ENCODE data around the gene MAST4.
A peak's percentile ranks its signal among the peaks of the same experiment; 100 is the strongest.

MAST4 gene

DNA sequence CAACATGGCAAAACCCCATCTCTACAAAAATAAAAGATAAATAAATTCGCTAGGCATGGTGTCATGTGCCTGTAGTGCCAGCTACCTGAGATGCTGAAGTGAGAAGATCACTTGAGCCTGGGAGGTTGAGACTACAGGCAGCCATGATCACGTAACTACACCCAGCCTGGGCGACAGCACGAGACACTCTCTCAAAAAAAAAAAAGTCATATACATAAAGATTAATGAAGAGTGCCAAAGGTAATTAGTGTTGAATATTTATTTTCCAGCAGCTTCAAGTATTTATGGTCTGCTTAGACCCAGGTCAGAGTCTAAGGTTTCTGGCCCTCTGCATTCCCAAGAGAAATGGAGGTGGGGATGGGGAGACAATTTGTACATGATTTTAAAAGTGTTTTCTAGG, 432.7 kb downstream of the MAST4 start:
- no peak for DNase-seq

DNA sequence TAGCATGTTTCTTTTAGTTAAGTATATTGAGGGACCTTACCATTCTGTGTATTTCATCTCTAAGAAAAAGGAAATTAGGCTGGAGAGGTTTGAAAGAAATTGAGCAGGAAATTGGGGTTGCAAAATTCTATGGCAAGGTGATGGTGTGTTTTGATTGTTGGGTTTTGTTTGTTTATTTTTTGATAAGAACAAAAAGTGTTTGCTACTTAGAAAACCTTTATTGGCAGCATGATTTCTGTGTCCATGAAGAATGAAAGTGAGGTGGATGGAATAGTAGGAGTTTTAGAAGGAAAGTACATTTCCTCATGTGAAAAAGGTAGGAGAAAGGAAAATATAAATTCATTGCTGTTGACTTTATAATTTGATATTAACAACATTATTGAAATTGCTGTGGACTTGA, 433.3 kb downstream of the MAST4 start:
- DNase-seq: no peak

DNA sequence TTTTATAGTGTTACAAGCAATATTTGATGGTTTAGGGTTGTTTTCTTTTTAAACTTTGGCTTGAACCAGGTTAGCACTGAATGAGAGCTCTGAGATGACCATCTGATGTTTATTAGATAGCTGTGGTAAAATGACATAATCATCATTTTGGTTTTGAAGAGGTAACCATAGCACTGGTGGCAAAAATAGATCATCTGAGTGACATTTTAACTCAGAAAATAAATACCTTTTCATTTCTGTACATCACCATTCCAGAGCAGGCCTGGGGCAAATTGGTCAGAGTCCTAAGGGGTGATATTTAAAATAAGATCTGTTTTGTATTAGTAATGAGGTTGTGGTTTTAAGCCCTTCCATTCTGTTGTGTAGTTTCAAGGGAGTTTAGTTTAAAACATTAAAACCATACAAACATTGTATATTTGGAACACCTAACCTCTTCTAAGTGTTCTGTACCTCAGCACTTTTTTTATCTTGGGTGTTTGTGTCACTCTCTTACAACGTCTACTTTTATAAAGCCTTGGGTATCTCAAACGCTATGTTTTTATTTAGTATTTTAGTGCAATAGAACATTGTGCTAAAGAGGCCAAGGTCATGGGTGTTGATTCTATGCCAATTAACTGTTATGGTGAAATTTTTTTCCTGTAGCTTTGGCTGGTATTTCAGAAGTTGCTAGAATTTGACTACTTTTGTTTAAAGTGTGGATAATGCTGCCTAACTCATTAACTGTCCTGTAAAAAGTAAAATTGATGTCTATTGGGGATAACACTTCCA, 434.3 kb downstream of the MAST4 start:
- DNase-seq: no peak

DNA sequence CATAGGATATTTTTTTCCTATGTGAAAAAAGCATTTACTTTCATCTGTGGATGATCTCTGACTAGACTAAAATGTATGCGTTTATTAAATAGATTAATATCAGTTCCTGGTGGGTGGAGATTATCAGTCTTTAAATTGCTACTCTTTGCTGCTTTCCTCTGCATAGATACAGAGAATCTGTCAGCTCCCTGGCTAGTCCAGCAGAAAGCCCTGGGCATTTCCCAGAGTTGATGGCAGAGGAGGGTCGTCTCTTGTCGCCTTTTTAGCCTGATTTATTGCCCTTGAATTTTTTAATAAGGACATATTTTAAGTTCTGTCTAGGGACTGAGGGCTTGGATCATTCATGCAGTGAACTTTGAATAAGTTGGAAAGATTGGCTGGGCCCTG, 434.9 kb downstream of the MAST4 start:
- no peak for DNase-seq

DNA sequence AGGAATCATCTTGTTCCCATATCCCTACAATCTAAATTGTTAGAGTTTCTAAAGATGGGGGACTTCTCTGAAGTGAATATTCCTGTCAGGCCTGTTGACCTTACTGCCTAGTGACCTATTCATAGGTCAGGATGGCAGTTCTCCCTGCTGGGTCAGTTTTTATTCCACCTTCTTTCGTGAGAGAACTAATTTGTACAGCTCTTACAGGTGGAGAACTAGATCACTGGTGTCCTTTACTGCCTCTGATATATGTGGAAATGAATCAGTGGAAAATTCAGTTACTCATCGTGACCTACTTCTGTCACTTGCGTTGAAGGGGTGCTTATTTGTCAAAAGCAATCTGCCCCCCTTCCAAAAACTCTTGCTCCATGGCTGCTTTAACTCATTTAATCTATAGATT, 435.5 kb downstream of the MAST4 start:
- DNase-seq: no peak

DNA sequence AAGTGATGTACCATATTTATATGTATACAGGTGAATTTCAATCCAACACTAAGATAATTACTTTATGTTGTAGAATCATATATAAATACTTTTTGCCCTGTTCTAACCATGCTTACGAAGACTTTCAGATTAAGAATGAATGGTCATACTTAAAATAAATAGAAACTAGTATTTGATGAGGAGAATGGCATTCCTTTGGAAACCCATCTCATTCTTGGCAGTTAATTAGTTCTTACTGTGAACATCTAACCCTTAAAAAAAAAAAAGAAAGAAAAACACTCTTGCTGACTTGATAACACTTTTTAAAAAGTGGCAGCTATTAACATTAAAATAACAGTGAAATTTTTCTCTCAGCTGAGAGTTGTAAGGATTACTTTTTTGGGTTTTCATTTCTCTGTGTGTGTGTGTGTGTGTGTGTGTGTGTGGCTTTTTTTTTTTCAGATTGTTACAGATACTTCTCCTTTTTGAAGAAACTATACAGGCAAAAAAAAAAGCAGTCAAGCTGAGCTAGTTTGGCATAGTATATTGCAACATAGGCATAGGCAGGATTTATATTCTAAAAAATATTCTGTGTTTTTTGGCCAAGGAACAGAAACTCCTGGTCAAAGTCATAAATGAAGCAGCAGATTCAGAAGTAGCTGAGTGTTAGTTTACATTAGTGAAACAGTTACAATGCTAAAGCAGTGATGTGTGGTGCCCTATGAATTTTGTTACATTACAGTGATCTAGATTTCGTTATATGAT, 436.9 kb downstream of the MAST4 start:
- DNase-seq: no peak

DNA sequence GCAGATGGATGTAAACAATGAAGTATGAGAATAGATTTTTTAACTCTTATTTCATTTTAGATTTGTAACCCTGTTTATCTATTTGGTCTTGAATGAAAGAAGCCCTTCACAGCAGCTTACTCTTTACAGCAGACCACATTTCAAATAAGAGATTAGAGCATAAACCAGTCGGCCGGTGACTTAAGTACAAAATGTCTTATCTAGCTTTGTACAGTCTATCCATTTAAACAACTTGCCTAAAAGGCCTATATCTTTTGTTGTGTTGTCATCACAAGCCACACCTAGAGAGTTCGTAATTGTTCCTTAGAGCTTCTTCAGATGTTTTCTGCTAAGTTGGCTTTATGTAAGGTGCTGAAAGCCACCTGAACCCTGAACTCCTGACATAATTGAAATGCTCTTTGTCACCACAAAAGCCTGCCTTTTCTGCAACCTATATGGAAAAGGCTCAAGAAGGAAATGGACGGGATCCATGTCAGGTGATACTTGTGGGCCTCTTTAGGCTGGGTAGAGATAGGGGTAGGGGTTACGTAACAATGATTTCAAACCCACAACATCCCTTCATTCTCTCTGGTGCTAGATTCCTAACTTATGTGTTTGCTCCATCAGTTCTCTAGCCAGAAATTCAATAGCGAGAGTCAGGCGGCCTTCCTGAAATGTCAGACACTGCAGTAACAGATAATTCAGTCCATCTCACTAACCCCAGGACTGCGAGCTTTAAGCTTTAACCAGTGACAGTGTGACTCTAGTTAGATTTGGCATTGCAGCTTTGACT, 437.9 kb downstream of the MAST4 start:
- DNase-seq: no peak

DNA sequence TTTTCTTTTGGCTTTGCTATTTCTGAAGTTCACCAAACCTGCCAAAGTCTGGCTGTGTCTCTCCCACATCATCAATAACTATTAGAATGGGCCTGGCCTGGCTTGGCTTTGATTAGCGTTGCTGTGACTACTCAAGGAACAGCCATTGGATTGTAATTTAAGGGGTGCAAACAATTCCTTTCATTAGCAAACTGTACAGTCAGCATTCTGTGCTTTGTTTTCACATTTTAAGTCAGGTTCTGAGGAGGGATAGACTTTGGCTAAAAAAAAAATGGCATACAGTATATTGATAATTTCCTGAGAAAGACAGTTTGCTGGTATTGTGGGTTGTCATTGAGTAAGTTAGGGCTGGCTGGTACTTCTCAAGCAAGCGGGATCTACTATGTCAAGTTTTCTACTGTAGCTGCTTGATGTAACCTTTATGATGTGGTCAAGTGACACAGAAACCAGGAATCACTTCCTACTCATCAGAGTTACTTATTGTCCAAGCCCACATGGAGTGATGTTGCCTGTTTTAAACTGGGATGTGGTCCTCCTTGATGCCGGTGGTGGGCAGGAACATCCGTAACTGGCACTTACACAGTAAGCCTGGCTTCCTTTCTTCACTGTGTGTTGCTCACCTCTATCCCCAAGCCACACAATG, 439.0 kb downstream of the MAST4 start:
- DNase-seq: no peak

DNA sequence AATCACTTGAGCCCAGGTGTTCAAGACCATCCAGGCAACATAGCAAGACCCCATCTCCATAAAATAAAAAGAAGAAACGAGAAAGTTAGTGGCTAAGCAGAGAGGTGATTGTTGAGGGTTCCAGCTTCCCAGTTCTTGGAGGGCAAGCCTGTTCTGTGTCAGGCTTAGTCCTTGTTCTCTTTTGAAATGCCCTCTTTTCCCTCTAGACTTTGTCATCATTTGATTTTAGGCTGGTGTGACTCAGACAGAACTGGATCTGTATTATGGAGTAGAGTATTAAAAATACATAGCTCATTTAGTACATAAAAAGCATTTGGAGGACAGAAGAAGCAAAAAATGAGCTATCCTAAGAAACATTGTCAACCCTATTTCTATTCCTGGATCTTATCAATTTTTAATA, 441.0 kb downstream of the MAST4 start:
- no peak for DNase-seq

DNA sequence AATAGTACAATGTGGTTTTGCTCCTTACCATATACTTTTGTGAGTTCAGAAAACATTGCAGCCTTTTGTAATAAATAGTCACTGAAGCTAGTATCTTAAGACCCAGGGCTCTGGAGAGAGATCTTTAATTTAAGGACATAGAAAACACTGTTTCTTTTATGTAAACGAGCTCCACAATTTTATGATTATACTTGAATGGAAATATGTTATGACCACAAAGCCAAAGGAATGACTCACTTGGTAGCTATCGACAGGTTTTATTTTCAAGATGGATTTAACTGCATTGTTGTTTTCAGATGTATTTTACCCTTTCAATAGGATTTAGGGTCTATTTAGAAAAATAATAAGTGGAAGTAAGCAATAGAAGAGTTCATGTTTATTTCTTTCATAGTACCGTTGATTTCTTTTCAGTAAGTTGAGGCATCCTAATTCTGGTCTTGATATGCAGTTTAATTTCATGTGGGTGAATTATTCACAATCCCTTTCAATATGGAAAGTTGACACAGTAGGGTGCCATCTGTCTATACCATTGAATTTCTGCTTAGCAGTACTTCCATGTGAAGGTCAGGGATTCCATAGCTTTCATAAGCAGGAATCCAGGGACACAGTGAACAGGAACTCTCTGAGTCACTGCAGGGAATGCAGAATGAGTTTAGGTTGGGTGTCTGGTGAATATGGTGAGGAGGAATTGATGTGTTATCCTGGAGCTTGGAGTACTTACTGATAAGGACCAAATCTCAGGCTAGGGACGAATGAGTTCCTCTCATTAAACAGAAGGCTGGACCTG, 442.8 kb downstream of the MAST4 start:
- DNase-seq: no peak

DNA sequence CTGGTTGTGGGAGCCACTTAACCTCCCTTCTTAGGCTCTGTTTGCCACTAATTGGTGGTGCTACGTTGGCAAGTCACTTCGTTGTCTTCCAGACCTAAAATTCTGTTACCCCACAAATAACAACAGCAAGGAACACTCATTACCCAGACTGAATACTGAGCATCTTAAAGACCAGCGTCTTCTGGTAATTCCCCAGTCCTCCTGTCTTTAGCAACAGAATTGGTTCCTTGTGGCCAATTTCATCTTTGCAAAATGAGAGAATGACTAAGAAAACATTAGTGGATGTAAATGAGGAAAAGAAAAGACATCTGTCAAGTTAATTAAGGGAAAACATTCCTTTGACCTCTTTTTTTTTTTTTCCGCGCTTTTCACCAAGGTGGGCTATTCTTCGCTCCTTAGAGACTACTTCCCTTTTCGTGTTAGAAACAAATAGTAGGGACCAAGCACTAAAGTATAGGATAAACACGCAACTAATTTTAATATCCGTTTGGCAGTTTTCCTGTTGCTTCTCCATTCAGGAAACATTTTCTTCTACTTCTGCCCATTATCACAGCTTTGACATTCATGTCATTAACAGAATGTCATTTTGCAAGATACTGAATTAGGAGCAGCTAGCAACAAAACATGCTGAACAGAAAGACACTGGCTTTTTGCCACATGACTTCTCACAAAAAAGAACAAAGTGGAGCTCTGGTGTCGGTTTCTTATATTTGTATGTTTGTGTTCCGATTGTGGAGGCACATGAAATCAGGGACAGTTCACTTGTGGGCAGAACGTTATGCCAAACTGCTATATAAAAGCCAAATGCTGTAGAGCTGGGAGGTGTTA, 446.2 kb downstream of the MAST4 start:
- DNase-seq: no peak

DNA sequence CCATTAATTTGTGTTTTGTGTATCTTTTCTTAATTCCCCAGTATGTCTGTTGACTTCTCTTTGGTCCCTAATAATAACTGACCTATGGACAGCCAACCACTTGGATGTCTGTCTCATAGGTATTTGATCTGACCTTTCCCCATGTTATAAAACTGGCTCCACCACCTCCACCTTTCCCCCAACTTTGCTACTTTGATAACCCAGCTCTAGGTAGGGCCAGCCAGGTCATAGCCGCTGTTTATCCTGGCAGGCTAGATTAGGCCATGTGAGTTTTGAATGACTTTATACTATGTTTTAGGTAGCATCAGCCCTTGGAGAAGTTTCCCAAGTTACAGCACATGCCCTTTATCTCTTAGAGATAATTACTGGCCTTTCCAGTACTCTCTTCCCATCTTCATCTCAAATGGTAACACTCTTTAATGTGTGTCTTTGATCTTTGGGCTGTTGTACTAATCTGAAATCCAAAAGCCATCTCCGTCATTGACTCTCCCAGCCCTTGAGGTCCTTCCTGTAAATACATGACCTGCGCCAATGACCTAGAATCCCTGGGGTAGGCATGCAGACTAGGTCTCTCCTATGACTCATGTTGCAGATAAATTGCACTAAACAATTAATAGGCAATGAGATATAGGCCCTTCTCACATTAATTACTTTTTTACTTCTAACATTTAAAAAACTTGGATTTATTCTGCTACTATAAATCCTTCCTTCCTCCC, 447.8 kb downstream of the MAST4 start:
- DNase-seq: no peak

DNA sequence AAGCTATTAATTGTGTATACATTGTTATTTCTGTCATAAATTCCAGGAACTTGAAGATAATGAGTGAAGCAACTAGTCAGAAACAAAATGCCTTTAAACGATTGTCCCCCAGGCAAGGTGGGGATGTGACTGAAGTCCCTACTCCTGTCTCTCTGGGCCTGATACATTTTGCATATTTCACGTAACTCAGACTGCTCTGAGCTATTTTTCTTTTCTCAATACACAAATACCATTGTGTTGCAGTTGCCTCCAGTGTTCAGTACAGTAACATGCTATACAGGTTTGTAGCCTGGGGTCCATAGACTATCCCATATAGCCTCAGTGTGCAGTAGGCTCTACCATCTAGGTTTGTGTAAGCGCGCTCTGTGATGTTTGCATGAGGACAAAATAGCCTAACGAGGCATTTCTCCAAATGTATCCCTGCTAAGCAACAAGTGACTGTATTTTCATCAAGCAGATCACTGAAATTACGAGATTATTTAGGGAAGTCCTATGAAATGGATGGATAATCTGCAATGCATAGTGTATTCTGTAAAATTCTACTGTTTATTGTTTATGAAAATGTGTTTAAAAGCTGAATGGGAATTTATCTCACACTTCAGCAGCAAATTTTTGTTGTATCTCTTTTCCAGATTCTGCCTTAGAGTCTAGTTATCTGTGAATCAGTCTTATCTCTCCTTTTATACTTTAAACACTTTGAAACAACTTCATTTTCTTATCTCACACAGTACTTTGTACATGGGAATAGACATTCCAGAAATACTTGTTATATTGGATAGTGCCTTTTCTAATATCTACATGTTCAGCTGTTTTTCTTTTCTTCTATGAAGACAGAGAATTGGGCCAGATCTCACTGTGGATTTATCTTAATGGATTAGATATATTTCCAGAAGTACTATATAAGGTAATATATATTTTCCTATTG, 449.9 kb downstream of the MAST4 start:
- peak; percentile 21 for DNase-seq

DNA sequence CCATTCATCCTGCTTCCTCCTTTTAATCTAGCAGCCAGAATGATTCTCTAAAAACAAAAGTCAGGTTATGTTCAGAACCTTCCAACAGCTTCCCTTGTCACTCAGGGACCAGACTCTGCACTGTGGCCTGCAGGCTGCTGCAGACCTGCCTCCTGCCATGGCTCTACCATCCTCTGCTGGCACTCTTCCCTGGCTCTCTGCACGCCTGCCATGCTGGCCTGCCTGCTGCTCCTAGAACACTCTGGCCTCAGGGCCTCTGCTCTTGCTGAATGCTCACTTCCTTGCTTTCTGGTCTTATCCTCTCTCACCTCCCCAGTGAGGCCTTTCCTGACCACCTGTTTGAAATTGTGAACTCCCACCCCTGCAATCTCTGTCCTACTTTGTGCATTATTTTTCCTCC, 451.0 kb downstream of the MAST4 start:
- no peak for DNase-seq

DNA sequence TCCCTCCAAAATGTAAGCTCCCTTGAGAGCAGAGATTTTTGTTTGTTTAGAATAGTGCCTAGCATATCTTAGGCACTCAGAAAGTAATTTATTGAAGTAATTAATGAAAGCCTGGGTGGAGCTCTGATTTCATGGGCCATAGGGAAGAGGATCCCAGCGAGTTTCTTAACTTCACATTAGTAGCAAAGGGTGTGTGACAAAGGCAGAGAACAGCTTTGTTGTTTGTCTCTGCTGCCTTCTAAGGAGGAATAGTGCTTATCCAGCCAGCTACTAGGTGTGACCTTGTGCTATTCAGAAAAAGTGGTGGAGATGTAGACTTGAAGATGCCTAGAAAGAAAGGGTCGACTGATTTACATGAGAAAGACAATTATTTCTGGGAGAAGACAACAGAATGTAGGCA, 451.4 kb downstream of the MAST4 start:
- no peak for DNase-seq

DNA sequence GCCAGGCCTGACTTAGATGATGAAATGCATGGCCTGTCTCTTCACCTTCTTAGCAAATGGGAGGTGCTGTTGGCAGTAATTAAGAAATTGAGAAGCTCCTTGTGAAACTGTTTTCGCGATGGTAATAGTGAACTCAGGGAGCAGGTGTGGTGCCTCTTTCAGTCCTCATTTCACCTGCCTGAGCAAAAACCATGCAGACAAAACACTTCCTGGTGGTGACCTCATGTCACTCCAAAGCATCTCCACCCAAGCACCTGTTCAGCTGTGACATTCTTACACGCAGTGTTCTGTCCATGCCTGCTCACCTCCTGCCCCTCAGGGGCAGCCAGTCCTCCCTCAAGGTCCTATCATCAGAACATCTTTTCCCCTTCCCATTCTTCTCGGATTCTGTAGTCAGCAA, 453.9 kb downstream of the MAST4 start:
- DNase-seq: no peak

DNA sequence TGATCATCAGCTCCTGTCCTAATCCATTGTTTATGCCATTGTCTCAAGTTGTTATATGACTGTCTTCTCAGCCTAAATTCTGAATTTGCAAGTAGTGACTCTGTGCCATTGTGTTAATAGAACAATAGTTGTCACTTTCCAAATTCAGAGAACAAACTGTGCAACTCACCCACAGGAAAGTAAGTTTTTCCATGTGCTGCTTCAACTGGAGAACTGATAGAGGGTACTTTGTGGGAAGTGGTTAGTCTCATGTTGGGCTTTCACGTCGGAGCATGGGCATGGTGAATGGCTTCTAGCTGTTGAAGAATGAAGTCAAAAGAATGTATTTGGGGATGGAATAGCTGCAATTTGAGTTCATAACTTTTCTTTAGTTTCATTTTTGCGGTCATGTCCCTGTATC, 454.4 kb downstream of the MAST4 start:
- DNase-seq: no peak

DNA sequence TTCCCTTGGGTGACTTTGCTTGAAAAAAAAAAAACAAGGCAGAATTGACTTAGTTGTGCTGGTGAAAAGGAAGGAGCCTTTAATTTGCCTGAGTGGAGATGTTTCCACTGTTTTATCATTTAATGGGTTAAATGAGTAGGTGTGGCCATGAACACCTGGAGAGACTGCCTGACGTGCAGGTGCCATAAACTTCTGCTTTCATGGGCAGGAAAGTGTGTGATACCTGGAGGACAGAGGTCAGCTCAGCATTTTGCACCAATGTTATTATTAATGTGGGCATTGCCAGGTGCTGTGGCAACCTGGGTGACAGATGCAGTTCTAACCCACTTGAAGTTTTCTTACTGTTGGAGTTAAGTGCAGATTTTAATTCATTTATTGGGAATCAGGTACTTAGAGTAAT, 455.0 kb downstream of the MAST4 start:
- DNase-seq: no peak

DNA sequence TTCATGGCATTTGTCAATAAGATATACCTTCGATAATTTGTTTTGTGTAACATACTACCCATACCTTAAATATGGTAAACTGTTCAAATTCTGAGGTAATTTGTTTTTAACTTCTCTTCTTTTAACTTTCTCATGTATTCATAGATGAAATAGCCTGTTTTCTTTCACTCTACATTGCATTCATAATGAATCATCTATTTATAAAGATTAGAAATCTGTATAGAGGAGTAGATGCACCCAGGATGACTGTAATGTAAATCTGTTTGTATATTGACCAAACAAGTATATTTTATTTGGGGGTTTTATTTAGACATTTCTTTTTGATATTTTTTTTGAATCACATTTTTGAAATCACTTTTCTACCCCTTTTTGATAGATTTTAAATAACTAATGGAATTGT, 455.8 kb downstream of the MAST4 start:
- no peak for DNase-seq

DNA sequence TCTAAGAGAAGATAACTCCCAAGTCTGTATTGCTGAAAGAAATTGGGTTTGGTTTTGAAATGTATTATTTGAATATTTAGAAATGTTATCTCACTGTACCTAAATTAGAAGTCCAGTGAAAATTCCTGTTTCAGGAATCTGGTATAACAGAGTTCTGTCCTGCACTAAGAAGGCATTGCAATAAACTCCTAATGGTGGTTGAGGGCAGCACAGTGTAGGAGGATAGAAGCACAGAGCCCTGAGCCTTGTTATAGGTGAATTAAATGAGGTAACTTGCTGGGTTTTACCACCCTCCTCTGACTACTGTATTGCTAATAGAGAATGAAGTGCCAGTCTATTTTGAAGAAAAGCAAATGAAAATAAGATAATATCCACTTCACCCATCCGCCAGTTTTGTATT, 457.0 kb downstream of the MAST4 start:
- DNase-seq: no peak
